Measurements from ENCODE around the gene TMEM121B.
A peak's percentile ranks its signal among the peaks of the same experiment; 100 is the strongest.

The TMEM121B gene

GRCh38 chr22:17087498-17088131, 33.5 kb downstream of the TMEM121B start:
- no peak for DNase-seq (ENCODE audit: low spot score)

- DNase-seq (ENCODE audit: low spot score) = no peak
These were observed 34.2 kb downstream of the TMEM121B start for GRCh38 chr22:17086788-17087497.

GRCh38 chr22:17086296-17086695, 34.9 kb downstream of the TMEM121B start:
- DNase-seq (ENCODE audit: low spot score) = no peak

GRCh38 chr22:17085277-17086181, 35.6 kb downstream of the TMEM121B start:
- DNase-seq (ENCODE audit: low spot score) = peak; percentile 29

GRCh38 chr22:17084554-17085276, 36.4 kb downstream of the TMEM121B start, which contains the start of gene IL17RA:
Gene IL17RA (plus strand): TSS chr22:17085000. CDS start chr22:17085092, 92 bp downstream.
- DNase-seq (ENCODE audit: low spot score) = peak; percentile 94

- no peak for DNase-seq (ENCODE audit: low spot score)
These were observed 37.2 kb downstream of the TMEM121B start for GRCh38 chr22:17083811-17084441.

GRCh38 chr22:17083255-17083654, 37.9 kb downstream of the TMEM121B start:
- DNase-seq (ENCODE audit: low spot score) = no peak

DNA sequence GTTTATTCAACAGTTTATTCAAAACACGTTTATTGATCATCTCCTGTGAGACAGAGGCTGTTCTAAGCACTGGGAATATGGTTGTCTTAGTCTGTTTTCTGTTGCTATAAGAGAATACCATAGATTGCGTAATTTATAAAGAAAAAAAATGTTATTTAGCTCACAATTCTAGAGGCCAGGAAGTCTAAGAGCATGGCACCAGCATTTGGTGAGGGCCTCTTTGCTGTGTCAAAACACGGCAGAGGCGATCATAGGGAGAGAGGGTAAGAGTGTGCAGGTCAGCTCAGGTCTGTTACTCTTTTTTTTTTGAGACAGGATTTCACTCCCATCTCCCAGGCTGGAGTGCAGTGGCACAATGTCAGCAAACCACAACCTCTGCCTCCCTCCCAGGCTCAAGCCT, 41.6 kb downstream of the TMEM121B start:
- no peak for DNase-seq (ENCODE audit: low spot score)

DNA sequence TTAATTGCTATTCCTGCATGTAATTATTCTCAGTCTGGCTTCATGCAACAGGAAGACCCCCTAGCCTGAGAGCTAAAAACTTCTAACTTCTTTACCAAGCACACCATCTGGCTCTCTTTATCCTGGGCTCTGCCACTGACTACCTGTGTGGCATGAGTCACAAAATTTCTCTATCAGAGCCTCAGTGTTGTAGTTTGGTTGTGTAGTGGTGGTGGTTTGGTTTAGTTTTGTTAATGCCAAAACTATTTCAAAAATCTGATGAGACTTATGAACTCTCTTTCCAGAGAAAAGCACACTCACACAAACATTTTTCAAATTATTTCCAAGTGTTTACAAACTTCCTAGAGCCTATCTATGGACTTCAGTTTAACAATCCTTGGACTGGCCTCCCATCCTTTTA, 43.9 kb downstream of the TMEM121B start:
- DNase-seq (ENCODE audit: low spot score) = no peak

- DNase-seq (ENCODE audit: low spot score) = no peak
These were observed 46.5 kb downstream of the TMEM121B start for GRCh38 chr22:17074648-17075002.

DNA sequence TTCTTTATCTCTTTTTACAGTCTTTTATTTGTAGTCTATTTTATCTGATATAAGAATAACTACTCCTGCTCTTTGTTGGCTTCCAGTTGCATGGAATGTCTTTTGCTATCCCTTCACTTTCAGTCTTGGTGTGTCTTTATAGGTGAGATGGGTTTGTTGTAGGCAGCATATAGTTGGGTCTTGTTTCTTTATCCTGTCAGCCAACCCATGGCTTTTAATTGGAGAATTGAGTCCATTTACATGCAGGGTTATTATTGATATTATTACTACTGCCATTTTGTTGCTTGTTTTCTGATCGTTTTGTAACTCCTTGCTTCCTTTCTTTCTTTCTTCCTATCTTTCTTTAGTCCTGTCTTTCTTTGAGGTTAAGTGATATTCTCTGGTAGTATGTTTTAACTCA, 48.3 kb downstream of the TMEM121B start:
- no peak for DNase-seq (ENCODE audit: low spot score)

Data from germinal center (tissue), 1 donor.